Stimulated activated CD4-positive, alpha-beta T cell treated with anti-CD3 and anti-CD28 coated beads, Interleukin-2, amount 100 ng/mL, for 24 hours (primary cell): ENCODE measurements around the gene TUBGCP6.

Experiments
- DNase-seq, 2 donors: peaks; one replicate each; pipeline ENCODE4 v3.0.0-alpha.2; 2020

The TUBGCP6 gene

GRCh38 chr22:50222508-50222907 is 22.3 kb downstream of the TUBGCP6 start:
- DNase-seq: no peak

GRCh38 chr22:50221410-50222300 is 23.2 kb downstream of the TUBGCP6 start:
- DNase-seq: no peak

GRCh38 chr22:50220603-50221409 is 24.0 kb downstream of the TUBGCP6 start:
- DNase-seq: no peak

- DNase-seq: no peak
These were observed 24.8 kb downstream of the TUBGCP6 start for GRCh38 chr22:50219800-50220602.

GRCh38 chr22:50218996-50219727 is 25.7 kb downstream of the TUBGCP6 start:
- no peak for DNase-seq

- no peak for DNase-seq
These were observed 26.4 kb downstream of the TUBGCP6 start for GRCh38 chr22:50218153-50218995.

GRCh38 chr22:50217543-50218152 is 27.2 kb downstream of the TUBGCP6 start:
- no peak for DNase-seq

GRCh38 chr22:50216684-50217520 is 27.9 kb downstream of the TUBGCP6 start:
- DNase-seq: no peak

GRCh38 chr22:50216055-50216683 is 28.7 kb downstream of the TUBGCP6 start:
- DNase-seq: no peak

GRCh38 chr22:50215297-50216054 is 29.3 kb downstream of the TUBGCP6 start:
- DNase-seq: no peak

- DNase-seq: no peak
These were observed 31.6 kb downstream of the TUBGCP6 start for GRCh38 chr22:50213263-50213662.

- DNase-seq: no peak
These were observed 33.7 kb downstream of the TUBGCP6 start for GRCh38 chr22:50211147-50211546.

GRCh38 chr22:50210378-50211139 is 34.3 kb downstream of the TUBGCP6 start:
- DNase-seq: no peak

GRCh38 chr22:50209893-50210292 is 34.9 kb downstream of the TUBGCP6 start:
- peak; percentile 76 to 78 for DNase-seq

GRCh38 chr22:50208939-50209892 is 35.6 kb downstream of the TUBGCP6 start:
- no peak for DNase-seq

- no peak for DNase-seq
These were observed 36.3 kb downstream of the TUBGCP6 start for GRCh38 chr22:50208430-50208938.
